Activated CD8-positive, alpha-beta T cell treated with anti-CD3 and anti-CD28 coated beads, Interleukin-2, amount 10 ng/mL, durations not matched to agents 7 days and 5 days (primary cell): ENCODE results near the gene MORN4. TPM values are rescaled to one million over a fixed set of nuclear protein-coding genes. Genes with fewer than 3 reads are reported as not detected.
A peak's percentile ranks its signal among the peaks of the same experiment; 100 is the strongest.
"Not testable (repeated sequence)": the region's sequence is repeated elsewhere in the genome, so short reads cannot be mapped to it uniquely, and the experiment has no call there.

Source experiments
- ATAC-seq: fragments of 150-1000 bp; cut with Tn5 transposase; one replicate; pipeline ENCODE4 v1.10.0; 2021; ENCODE audit warnings: moderate library complexity
- CTCF ChIA-PET: fragments of 350-600 bp; sonication (Branson Sonifier 250); formaldehyde crosslinking; loops from one replicate; lab custom pipeline; 2021; ENCODE audit warnings: antibody characterized with exemption; lab: Charles Lee
- POLR2A ChIA-PET: fragments of 350-600 bp; sonication (Branson Sonifier 250); formaldehyde crosslinking; loops from one replicate; lab custom pipeline; 2021; ENCODE audit warnings: antibody characterized with exemption; lab: Charles Lee
- DNase-seq: peaks from one replicate; pipeline ENCODE4 v3.0.0-alpha.2; 2020
- H3K27ac Mint-ChIP-seq: one replicate; pipeline ENCODE4 v1.8.0; 2021; ENCODE audit warnings: mild to moderate bottlenecking, mixed read lengths
- H3K27me3 Mint-ChIP-seq: one replicate; pipeline ENCODE4 v1.8.0; 2021; ENCODE audit warnings: low read depth, mixed read lengths
- H3K36me3 Mint-ChIP-seq: one replicate; pipeline ENCODE4 v1.8.0; 2021; ENCODE audit warnings: low read depth, mixed read lengths
- H3K4me1 Mint-ChIP-seq: one replicate; pipeline ENCODE4 v1.8.0; 2021; ENCODE audit warnings: low read depth, mixed read lengths
- H3K4me3 Mint-ChIP-seq: one replicate; pipeline ENCODE4 v1.8.0; 2021; ENCODE audit warnings: mild to moderate bottlenecking, mixed read lengths
- H3K9me3 Mint-ChIP-seq: one replicate; pipeline ENCODE4 v1.8.0; 2022; ENCODE audit warnings: mixed read lengths; ENCODE audit not compliant: insufficient read depth
- total RNA-seq, 2 experiments: library from RNA; stranded (reverse); gene quantifications; one replicate each; pipeline ENCODE4 v1.2.3, GENCODE V29; 2021

MORN4 gene
- total RNA-seq, 2 experiments from 2014 or later, result 1.1 to 1.2 TPM

DNA sequence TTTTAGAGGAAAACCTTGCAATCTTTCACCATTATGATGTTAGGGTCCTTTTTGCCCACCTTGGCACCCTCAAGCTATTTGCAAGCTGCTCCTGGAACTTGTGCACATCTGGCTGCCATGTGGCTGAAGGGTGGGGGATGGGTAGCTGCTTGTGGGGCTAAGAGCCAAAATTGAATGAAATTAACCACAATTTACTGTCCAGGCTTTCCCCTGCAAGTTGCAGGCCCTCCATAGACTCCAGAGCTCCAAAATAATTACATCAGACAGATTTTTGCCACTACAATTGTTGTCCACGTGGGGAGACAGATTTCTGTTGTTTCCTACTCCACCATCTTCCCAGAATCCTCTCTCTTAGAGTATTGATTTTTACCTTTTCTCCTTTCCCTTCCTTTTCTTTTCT lies 26.3 kb upstream of the MORN4 start:
- POLR2A ChIA-PET, result interaction anchor here (0.6 kb wide), 1 partner anchor 205 kb away, joined by 3 read pairs; no protein-coding TSS in a partner anchor
- Mint-ChIP-seq H3K9me3 (no peaks in the 10 kb centered on the region), H3K27me3 (no peaks in the 10 kb centered on the region), H3K4me3 (no peak overlapping the region), H3K36me3 (peaks cover 26% of the 10 kb centered on the region), H3K27ac (no peak overlapping the region), H3K4me1 (no peaks in the 10 kb centered on the region)
- CTCF ChIA-PET, result no interaction called here
- no peak for ATAC-seq
- no peak for DNase-seq

GRCh38 chr10:97656777-97657176 lies 23.5 kb upstream of the MORN4 start:
- no peak for ATAC-seq
- no peak overlapping the region for H3K4me3 Mint-ChIP-seq
- H3K36me3 Mint-ChIP-seq, result peaks cover 29% of the 10 kb centered on the region
- H3K4me1 Mint-ChIP-seq, result no peaks in the 10 kb centered on the region
- H3K9me3 Mint-ChIP-seq, result no peaks in the 10 kb centered on the region
- H3K27ac Mint-ChIP-seq, result no peak overlapping the region
- CTCF ChIA-PET, result interaction anchor here (0.7 kb wide), 1 partner anchor 219 kb away, joined by 3 read pairs; no protein-coding TSS in a partner anchor
- POLR2A ChIA-PET, result no interaction called here
- H3K27me3 Mint-ChIP-seq, result no peaks in the 10 kb centered on the region
- no peak for DNase-seq

- H3K4me3 Mint-ChIP-seq, result no peak overlapping the region
- ChIA-PET POLR2A (no interaction called here), CTCF (no interaction called here)
- H3K27me3 Mint-ChIP-seq, result no peaks in the 10 kb centered on the region
- DNase-seq (no peak), ATAC-seq (no peak)
- H3K36me3 Mint-ChIP-seq, result peaks cover 21% of the 10 kb centered on the region
- H3K9me3 Mint-ChIP-seq, result no peaks in the 10 kb centered on the region
- peaks cover 11% of the 10 kb centered on the region for H3K4me1 Mint-ChIP-seq
- no peak overlapping the region for H3K27ac Mint-ChIP-seq
These were observed 18.5 kb upstream of the MORN4 start for GRCh38 chr10:97651773-97652172.

- Mint-ChIP-seq H3K4me1 (peaks cover 11% of the 10 kb centered on the region), H3K9me3 (no peaks in the 10 kb centered on the region), H3K27ac (no peak overlapping the region), H3K27me3 (no peaks in the 10 kb centered on the region), H3K36me3 (peaks cover 12% of the 10 kb centered on the region), H3K4me3 (no peak overlapping the region)
- POLR2A ChIA-PET, result interaction anchor here (0.6 kb wide), 1 partner anchor 21 kb away, joined by 3 read pairs; no protein-coding TSS in a partner anchor
- CTCF ChIA-PET, result no interaction called here
- ATAC-seq, result no peak
- no peak for DNase-seq
These were observed 17.4 kb upstream of the MORN4 start for GRCh38 chr10:97650726-97651125.

GRCh38 chr10:97649405-97649750 lies 16.1 kb upstream of the MORN4 start:
- DNase-seq, H3K4me3 Mint-ChIP-seq, H3K9me3 Mint-ChIP-seq, ATAC-seq, H3K27me3 Mint-ChIP-seq: not testable (repeated sequence)
- Mint-ChIP-seq H3K27ac (peak overlapping the region; percentile 65), H3K4me1 (peaks cover 11% of the 10 kb centered on the region), H3K36me3 (peaks cover 19% of the 10 kb centered on the region)
- CTCF ChIA-PET, result interaction anchor here (1.0 to 1.8 kb wide), 2 partner anchors 34 to 77 kb away, joined by 3 to 5 read pairs; partner anchors contain the start of gene ANKRD2
- POLR2A ChIA-PET, result interaction anchor here (1.0 kb wide), 1 partner anchor 9 kb away, joined by 4 read pairs; the partner anchor contains the start of gene PI4K2A

GRCh38 chr10:97648562-97649404 lies 15.5 kb upstream of the MORN4 start:
- ChIA-PET CTCF (interaction anchor here (0.8 to 1.8 kb wide), 3 partner anchors 35 to 226 kb away, joined by 3 to 5 read pairs (median 4); partner anchors contain the start of gene ANKRD2), POLR2A (interaction anchor here (1.0 kb wide), 1 partner anchor 8 kb away, joined by 4 read pairs; the partner anchor contains the start of gene PI4K2A)
- no peak overlapping the region for H3K4me3 Mint-ChIP-seq
- H3K36me3 Mint-ChIP-seq, result peaks cover 21% of the 10 kb centered on the region
- DNase-seq (peak; percentile 51), ATAC-seq (peak; percentile 92)
- H3K4me1 Mint-ChIP-seq, result peaks cover 11% of the 10 kb centered on the region
- peak overlapping the region; percentile 65 for H3K27ac Mint-ChIP-seq
- no peaks in the 10 kb centered on the region for H3K9me3 Mint-ChIP-seq
- no peaks in the 10 kb centered on the region for H3K27me3 Mint-ChIP-seq

- CTCF ChIA-PET, result no interaction called here
- no peak for DNase-seq
- Mint-ChIP-seq H3K4me3 (no peak overlapping the region), H3K4me1 (peaks cover 20% of the 10 kb centered on the region), H3K27ac (no peak overlapping the region), H3K36me3 (peaks cover 17% of the 10 kb centered on the region), H3K9me3 (no peaks in the 10 kb centered on the region), H3K27me3 (no peaks in the 10 kb centered on the region)
- ATAC-seq, result no peak
- POLR2A ChIA-PET, result no interaction called here
These were observed 14.3 kb upstream of the MORN4 start for GRCh38 chr10:97647556-97647955.

DNA sequence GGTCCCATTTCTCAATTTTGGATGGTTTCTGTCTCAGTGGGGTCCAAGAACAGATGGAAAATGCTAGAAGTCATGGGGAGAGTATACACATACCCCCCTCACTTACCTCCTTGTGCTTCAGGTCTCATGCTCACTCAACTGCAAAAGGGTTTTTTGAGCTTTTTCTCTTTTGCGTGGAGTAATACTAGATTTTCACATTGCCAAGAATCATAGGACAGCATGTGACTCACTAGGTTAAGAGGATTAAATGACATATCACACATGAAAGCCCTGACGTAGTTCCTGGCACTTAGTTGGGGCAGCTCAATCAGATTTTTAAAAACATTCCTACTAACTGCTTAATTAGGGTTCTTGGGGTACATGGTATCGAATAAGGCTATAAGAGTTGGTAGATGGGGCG lies 11.6 kb upstream of the MORN4 start:
- Mint-ChIP-seq H3K36me3 (peaks cover 15% of the 10 kb centered on the region), H3K4me1 (peaks cover 37% of the 10 kb centered on the region), H3K27me3 (no peaks in the 10 kb centered on the region), H3K27ac (no peak overlapping the region), H3K9me3 (no peaks in the 10 kb centered on the region), H3K4me3 (no peak overlapping the region)
- ATAC-seq (no peak), DNase-seq (no peak)
- POLR2A ChIA-PET, result no interaction called here
- CTCF ChIA-PET, result no interaction called here

DNA sequence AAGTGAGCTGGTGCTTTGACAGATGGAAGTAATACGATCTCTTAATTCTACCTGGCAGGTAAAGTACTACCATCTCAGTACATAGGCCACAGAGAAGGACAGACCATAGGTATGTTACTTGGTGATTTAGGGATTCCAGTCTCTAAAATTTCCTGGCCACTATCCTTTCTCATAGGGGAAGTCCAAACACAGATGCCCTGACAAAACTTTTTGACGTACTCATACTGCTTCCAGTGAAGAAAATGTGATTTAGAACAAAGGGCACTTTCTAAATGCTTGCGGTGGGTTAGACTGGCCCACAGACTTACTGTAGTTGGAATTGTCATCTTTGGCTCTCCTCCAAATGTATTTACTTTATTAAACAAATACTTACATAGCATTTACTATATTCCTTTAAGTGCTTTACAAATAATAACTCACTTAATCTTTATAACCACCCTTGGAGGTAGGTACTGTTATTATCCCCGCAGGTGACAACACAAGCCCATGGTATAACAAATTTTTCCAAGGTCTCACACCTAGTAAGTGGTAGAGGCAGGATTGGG lies 10.2 kb upstream of the MORN4 start:
- DNase-seq (no peak), ATAC-seq (no peak)
- peaks cover 29% of the 10 kb centered on the region for H3K4me1 Mint-ChIP-seq
- no peaks in the 10 kb centered on the region for H3K9me3 Mint-ChIP-seq
- no peaks in the 10 kb centered on the region for H3K27me3 Mint-ChIP-seq
- ChIA-PET CTCF (no interaction called here), POLR2A (no interaction called here)
- no peak overlapping the region for H3K4me3 Mint-ChIP-seq
- H3K27ac Mint-ChIP-seq, result no peak overlapping the region
- H3K36me3 Mint-ChIP-seq, result peaks cover 15% of the 10 kb centered on the region

GRCh38 chr10:97642471-97643159 lies 9.3 kb upstream of the MORN4 start:
- Mint-ChIP-seq H3K27ac (peak overlapping the region; percentile 52), H3K4me3 (peak overlapping the region; percentile 54), H3K4me1 (peaks cover 26% of the 10 kb centered on the region), H3K36me3 (peaks cover 15% of the 10 kb centered on the region)
- H3K9me3 Mint-ChIP-seq, DNase-seq, POLR2A ChIA-PET, H3K27me3 Mint-ChIP-seq, ATAC-seq: not testable (repeated sequence)
- CTCF ChIA-PET, result interaction anchor here (1.9 kb wide), 1 partner anchor 45 kb away, joined by 5 read pairs; the partner anchor contains the start of gene AVPI1
